Ishikawa (cell line): Measurements from ENCODE around the gene MOB3B.

Experiments
- CEBPB ChIP-seq: IDR thresholded peaks from 2 replicates; pipeline ENCODE4 v1.6.1; 2012
- CREB1 ChIP-seq: IDR thresholded peaks from 2 replicates; pipeline ENCODE4 v1.6.1; 2012; ENCODE audit warnings: low read depth
- FOXM1 ChIP-seq: IDR thresholded peaks from 2 replicates; pipeline ENCODE4 v1.6.1; 2012; ENCODE audit warnings: low read depth, borderline replicate concordance
- RAD21 ChIP-seq: IDR thresholded peaks from 2 replicates; pipeline ENCODE4 v1.6.1; 2012; ENCODE audit warnings: low read depth
- YY1 ChIP-seq: IDR thresholded peaks from 2 replicates; pipeline ENCODE4 v1.6.1; 2012; ENCODE audit warnings: low read depth
- ZBTB7A ChIP-seq: IDR thresholded peaks from 2 replicates; pipeline ENCODE4 v1.6.1; 2012; ENCODE audit warnings: low read depth
- TF ChIP-seq, protein P1 (sequence below): IDR thresholded peaks from 2 replicates; pipeline ENCODE4 v1.6.1; 2012

DNA sequence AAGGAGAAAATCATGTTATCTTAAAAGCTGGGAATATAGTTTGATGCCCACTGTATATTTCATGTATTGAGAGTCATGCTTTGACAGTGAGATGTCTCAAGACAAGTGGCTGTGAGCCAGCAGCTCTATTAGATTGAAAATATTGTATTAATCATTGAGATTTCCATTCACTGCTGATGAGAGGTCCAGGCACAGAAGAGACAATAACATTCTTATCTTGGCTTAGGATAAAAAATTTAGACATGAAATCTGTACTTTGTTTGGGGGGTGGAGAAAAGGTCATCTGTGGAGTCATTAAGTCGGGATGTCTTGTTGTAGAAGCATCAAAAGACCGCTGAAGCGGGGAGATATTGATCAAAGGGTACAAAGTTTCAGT is 134.8 kb downstream of the MOB3B start:
- TF ChIP-seq CREB1 (no peak), ZBTB7A (no peak), CEBPB (no peak), RAD21 (no peak), YY1 (no peak), FOXM1 (no peak)
- TF ChIP-seq, protein P1, sequence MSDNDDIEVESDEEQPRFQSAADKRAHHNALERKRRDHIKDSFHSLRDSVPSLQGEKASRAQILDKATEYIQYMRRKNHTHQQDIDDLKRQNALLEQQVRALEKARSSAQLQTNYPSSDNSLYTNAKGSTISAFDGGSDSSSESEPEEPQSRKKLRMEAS, result no peak
